Activated CD8-positive, alpha-beta memory T cell treated with anti-CD3 and anti-CD28 coated beads for 36 hours (primary cell): ENCODE results near the gene ARHGEF4. TPM values are rescaled to one million over a fixed set of nuclear protein-coding genes. Genes with fewer than 3 reads are reported as not detected.

Experiments
- CTCF ChIA-PET: fragments of 350-600 bp; sonication (Branson Sonifier 250); formaldehyde crosslinking; loops from one replicate; lab custom pipeline; 2021; ENCODE audit warnings: antibody characterized with exemption; lab: Charles Lee
- POLR2A ChIA-PET: fragments of 350-600 bp; sonication (Branson Sonifier 250); formaldehyde crosslinking; loops from one replicate; lab custom pipeline; 2021; ENCODE audit warnings: antibody characterized with exemption; lab: Charles Lee
- total RNA-seq, 2 experiments: library from RNA; stranded (reverse); gene quantifications; one replicate each; pipeline ENCODE4 v1.2.3, GENCODE V29; 2021

ARHGEF4 gene
- total RNA-seq, 2 experiments from 2014 or later, result 0.63 to 0.80 TPM

- ChIA-PET CTCF (no interaction called here), POLR2A (no interaction called here)
Measured at GRCh38 chr2:130846686-130847375, 10.1 kb downstream of the ARHGEF4 start.

- ChIA-PET CTCF (no interaction called here), POLR2A (no interaction called here)
Measured at GRCh38 chr2:130847776-130848525, 11.2 kb downstream of the ARHGEF4 start.

DNA sequence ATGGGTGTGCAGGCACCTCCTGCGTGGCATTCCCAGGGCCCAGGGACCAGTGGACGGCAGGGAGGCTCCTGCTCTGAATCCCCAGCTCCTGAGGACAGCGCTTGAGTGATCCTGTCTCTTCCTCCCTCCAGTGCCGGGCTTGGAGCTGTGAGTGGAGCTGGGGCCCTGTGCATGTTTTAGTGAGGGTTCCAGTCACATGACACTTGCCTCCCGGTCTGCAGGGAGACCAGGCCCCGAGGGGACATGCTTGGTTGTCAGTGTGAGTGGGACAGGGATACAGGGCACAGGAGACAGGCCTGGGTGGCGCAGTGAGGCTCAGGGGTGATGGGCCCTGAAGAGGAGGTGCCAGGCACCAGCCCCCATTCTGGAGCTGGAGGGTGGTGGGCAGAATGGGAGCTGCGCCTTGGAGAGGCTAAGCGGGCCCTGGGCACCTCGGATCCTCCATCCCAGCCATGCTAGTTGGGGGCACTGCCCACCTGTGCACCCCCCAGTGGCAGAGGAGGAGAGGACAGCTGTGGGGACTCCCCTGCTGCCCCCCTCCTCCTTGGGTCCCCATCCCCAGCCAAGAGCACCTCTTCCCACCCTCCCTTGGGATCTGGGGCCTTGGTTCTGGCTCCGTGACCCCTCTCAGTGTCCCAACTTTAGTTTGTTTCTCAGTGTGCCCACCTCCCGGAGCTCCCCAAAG is 12.0 kb downstream of the ARHGEF4 start:
- CTCF ChIA-PET, result no interaction called here
- POLR2A ChIA-PET, result no interaction called here

DNA sequence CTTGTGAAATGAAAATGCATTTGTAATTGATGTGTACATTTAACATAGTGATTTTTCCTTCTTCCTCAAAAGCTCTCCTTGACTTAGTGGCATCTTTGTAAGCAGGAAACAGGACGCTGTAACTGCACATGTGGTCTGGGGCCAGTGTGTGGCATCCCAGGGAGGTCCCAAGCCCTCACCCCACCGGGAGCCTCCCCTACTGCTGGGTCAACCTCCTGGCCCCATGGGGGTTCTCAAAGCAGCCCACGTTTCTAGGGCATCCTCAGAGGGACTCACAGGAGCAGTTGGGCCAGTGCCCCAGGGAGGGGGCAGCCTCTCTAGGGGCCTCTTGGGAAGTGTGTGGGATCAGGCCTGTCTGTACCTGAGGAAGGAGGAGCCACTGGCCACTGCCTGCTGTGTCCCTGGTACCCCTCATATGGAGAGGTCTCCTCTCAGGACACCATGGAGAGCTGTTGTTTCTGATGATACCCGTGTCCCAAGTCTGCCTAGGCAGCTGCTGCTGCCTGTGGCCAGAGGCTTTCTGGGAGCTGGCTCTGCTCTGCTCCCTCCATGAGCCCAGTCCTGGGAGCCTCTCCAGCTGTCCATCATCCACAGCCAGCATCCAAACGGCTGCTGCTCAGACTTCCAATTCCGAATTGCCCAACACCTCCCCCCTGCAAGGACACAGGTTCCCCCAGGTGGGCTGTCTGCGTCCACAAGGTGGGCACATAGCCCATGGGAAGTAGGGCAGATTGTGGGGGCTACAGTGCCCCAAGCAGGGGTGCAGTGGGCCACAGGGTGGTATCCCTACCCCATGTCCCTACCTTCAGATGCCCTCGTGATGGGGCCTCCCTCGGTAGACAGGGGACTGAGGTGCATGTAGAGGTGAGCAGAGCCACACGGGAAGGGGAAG is 13.4 kb downstream of the ARHGEF4 start:
- POLR2A ChIA-PET, result no interaction called here

GRCh38 chr2:130850788-130851623 is 14.3 kb downstream of the ARHGEF4 start:
- ChIA-PET POLR2A (interaction anchor here (0.6 kb wide), 1 partner anchor 62 kb away, joined by 4 read pairs; no protein-coding TSS in a partner anchor), CTCF (no interaction called here)

More for the DNA sequence above, 13.4 kb downstream of the ARHGEF4 start:
- CTCF ChIA-PET, result no interaction called here

DNA sequence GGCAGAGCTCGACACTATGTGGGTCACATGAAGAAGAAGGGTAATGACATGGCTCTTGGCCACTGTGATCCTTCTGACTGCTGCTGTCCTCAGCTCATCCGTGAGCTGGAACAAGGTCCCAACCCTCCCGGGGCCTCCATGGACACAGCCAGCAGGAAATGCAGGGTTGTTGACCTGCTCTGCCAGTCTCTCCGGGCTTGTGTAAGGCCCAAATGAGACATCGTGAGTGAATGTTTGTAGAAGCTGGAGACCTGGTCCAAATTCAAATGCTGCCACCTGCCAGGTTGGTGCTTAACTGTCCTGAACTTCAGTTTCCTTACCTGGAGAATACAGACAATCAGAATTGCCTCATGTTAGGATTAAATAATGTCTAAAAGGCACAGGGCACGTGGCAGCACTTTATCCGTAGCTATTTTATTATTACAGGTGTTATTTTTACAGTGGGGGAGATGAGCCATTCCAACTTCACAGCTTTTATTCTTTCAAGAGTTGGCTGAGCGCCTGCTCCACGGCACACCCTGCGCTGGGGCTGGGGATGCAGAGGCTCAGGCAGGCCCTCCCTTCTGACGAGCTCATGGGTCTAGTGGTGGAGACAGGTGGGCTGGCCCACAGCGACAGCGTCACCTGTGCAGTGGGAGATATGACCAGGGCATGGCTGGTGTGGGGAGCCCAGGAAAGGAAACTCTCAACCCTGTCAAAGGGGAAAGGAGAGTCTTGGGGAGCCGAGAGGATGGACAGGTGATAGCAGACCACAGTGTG is 15.1 kb downstream of the ARHGEF4 start:
- CTCF ChIA-PET, result no interaction called here
- POLR2A ChIA-PET, result interaction anchor here (0.6 kb wide), 1 partner anchor 63 kb away, joined by 4 read pairs; no protein-coding TSS in a partner anchor

- CTCF ChIA-PET, result interaction anchor here (0.6 kb wide), 1 partner anchor 56 kb away, joined by 3 read pairs; no protein-coding TSS in a partner anchor
- POLR2A ChIA-PET, result no interaction called here
Measured at GRCh38 chr2:130852521-130853115, 15.9 kb downstream of the ARHGEF4 start.

GRCh38 chr2:130853391-130853790 is 16.7 kb downstream of the ARHGEF4 start:
- ChIA-PET POLR2A (no interaction called here), CTCF (interaction anchor here (0.6 kb wide), 1 partner anchor 57 kb away, joined by 3 read pairs; no protein-coding TSS in a partner anchor)

- CTCF ChIA-PET, result no interaction called here
Measured at GRCh38 chr2:130854301-130854700, 17.6 kb downstream of the ARHGEF4 start.

GRCh38 chr2:130864830-130865800 is 28.4 kb downstream of the ARHGEF4 start:
- POLR2A ChIA-PET, result no interaction called here
- CTCF ChIA-PET, result interaction anchor here (0.7 kb wide), 1 partner anchor 68 kb away, joined by 3 read pairs; no protein-coding TSS in a partner anchor

More at GRCh38 chr2:130854301-130854700, 17.6 kb downstream of the ARHGEF4 start:
- POLR2A ChIA-PET, result no interaction called here

- POLR2A ChIA-PET, result no interaction called here
Measured at GRCh38 chr2:130869441-130870160, 32.9 kb downstream of the ARHGEF4 start.

DNA sequence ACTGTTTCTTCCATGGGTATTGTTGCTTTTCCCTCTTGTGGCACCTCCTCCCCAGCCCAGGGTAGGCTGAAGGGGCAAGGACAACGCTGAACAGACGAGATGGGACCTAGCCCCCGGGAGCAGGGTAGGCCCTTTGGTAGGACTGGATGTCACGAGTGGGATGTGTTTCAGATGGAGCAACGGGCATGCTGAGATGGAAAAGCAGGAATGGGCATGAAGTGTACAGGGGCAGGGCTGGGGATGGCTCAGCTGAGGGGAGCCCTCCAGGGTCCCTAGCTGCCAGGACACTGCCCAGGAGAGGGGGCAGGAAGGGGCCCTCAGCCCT is 33.4 kb downstream of the ARHGEF4 start:
- ChIA-PET POLR2A (no interaction called here), CTCF (interaction anchor here (10.8 kb wide), 1 partner anchor 73 kb away, joined by 142 read pairs; no protein-coding TSS in a partner anchor)

More at GRCh38 chr2:130869441-130870160, 32.9 kb downstream of the ARHGEF4 start:
- CTCF ChIA-PET, result interaction anchor here (10.8 kb wide), 1 partner anchor 72 kb away, joined by 142 read pairs; no protein-coding TSS in a partner anchor

DNA sequence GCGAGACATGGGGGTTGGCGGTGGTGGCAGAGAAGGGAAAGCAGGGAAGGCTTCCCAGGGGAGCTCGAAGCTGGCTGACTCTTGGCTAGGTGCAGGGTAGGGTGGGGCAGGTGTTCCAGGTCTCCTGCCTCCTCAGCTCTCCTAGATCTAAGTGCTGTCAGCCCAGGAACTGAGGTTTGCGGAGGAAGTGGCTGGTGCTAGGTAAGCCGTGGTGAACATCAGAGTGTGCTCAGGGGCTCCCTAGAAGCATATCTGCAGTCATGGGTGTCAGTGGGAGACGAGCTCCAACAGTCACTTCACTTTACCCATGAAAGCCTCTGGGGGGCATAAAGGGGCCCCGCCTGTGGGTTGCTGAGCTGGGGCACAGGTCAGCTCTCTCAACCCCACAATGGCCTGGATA is 34.1 kb downstream of the ARHGEF4 start:
- ChIA-PET CTCF (interaction anchor here (10.8 kb wide), 1 partner anchor 73 kb away, joined by 142 read pairs; no protein-coding TSS in a partner anchor), POLR2A (no interaction called here)

GRCh38 chr2:130871843-130872740 is 35.4 kb downstream of the ARHGEF4 start:
- ChIA-PET POLR2A (no interaction called here), CTCF (interaction anchor here (0.8 to 10.8 kb wide), 4 partner anchors 29 to 74 kb away, joined by 3 to 142 read pairs (median 4); no protein-coding TSS in a partner anchor)
